Measurements from ENCODE around the gene IGSF9B. TPM values are rescaled to one million over a fixed set of nuclear protein-coding genes. Genes with fewer than 3 reads are reported as not detected.

IGSF9B gene
- total and polyA plus RNA-seq, 10 of the 15 experiments (the other 5 are each of a cell fraction or from before 2014, with no cell fraction given), result 0.03 to 3.7 (median 0.20) TPM; not detected in 2

GRCh38 chr11:133887692-133888332 is 69.0 kb downstream of the IGSF9B start (continued):
- TF ChIP-seq ZNF592 (IDR thresholded peaks at IDR 0.05) (peak; percentile 57; the same call in 1 of the 2 replicates), RELB (IDR thresholded peaks at IDR 0.05; ENCODE audit: low read depth) (peak; percentile 53; the same call in 1 of the 2 replicates), ZBTB40 (IDR thresholded peaks at IDR 0.05; ENCODE audit: borderline replicate concordance) (no peak)
